HCT116 (cell line): ENCODE measurements around the gene COPS6. TPM values are rescaled to one million over a fixed set of nuclear protein-coding genes. Genes with fewer than 3 reads are reported as not detected.

Experiments used
- ATAC-seq: fragments of 200-7000 bp; cut with Tn5 transposase; 2 replicates; pipeline ENCODE4 v1.9.1; 2020; ENCODE audit warnings: mild to moderate bottlenecking, moderate library complexity
- BruUV-seq: library from RNA; stranded (reverse); fragments of 400-500 nt; replicated peaks from 2 replicates; lab custom pipeline; 2021; lab: Mats Ljungman, UMichigan
- CTCF ChIA-PET: fragments of 300-600 bp; sonication (Branson Sonifier 250); formaldehyde crosslinking; loops from one replicate; lab custom pipeline; 2021; ENCODE audit warnings: antibody characterized with exemption; lab: Charles Lee
- POLR2A ChIA-PET: fragments of 300-600, 350-600 bp; sonication (Branson Sonifier 250); formaldehyde crosslinking; loops from one replicate; lab custom pipeline; 2021; ENCODE audit warnings: antibody characterized with exemption; lab: Charles Lee
- RAD21 ChIA-PET, 2 experiments: fragments of 300-600 bp; sonication (Branson Sonifier 250); formaldehyde crosslinking; loops; one replicate each; lab custom pipeline; 2023; ENCODE audit warnings: low total read pairs in 2 of 2; ENCODE audit not compliant: uncharacterized antibody in 2 of 2, unreplicated experiment in 2 of 2, low non-redundant PET in 1 of 2; lab: Charles Lee
- DNase-seq: peaks from one replicate; pipeline ENCODE4 v3.0.0-alpha.2; 2010; ENCODE audit warnings: low read depth, low spot score
- H2AFZ ChIP-seq: fragments of 200-600 bp; shearing (Covaris generic), sonication (generic); 2 replicates; pipeline ENCODE4 v1.6.1; 2017; ENCODE audit warnings: low read depth, mixed run types, mixed read lengths, antibody characterized with exemption, low read length; ENCODE audit not compliant: poor library complexity, severe bottlenecking
- H3K27ac ChIP-seq: 2 replicates; pipeline ENCODE4 v1.5.1; 2012; ENCODE audit warnings: low read depth, low read length
- H3K27me3 ChIP-seq: fragments of 200-600 bp; sonication (generic); 2 replicates; pipeline ENCODE4 v1.6.1; 2016; ENCODE audit warnings: mixed run types, low read length, mixed read lengths; ENCODE audit not compliant: insufficient read depth
- H3K36me3 ChIP-seq, 2 experiments: fragments of 200-500 bp in 1 of 2; fragments of 200-600 bp in 1 of 2; sonication (Bioruptor generic) in 1 of 2; sonication (generic) in 1 of 2; 2 replicates each; pipeline versions ENCODE4 v1.5.1 to v1.6.1; 2014 to 2016; ENCODE audit warnings: low read length in 2 of 2, inconsistent platforms in 1 of 2, mixed read lengths in 1 of 2, mixed run types in 1 of 2; ENCODE audit not compliant: insufficient read depth in 2 of 2, control insufficient read depth in 1 of 2
- H3K4me1 ChIP-seq, 2 experiments: fragments of 200-600 bp in 1 of 2; sonication (generic) in 1 of 2; 2 replicates each; pipeline versions ENCODE4 v1.5.1 to v1.6.1; 2012 to 2017; ENCODE audit warnings: low read length in 2 of 2, inconsistent platforms in 1 of 2, mild to moderate bottlenecking in 1 of 2, mixed read lengths in 1 of 2, mixed run types in 1 of 2, moderate library complexity in 1 of 2; ENCODE audit not compliant: insufficient read depth in 2 of 2, control insufficient read depth in 1 of 2
- H3K4me2 ChIP-seq: fragments of 200-600 bp; sonication (generic); 2 replicates; pipeline ENCODE4 v1.6.1; 2017; ENCODE audit warnings: mixed run types, low read length, mixed read lengths
- H3K4me3 ChIP-seq, 2 experiments: fragments of 200-600 bp in 1 of 2; sonication (generic) in 1 of 2; replicated peaks in 1 of 2; 2 replicates each; pipeline ENCODE4 v1.5.1; 2011 to 2016; ENCODE audit warnings: low read length in 2 of 2, control low read depth in 1 of 2, low read depth in 1 of 2, mild to moderate bottlenecking in 1 of 2, mixed read lengths in 1 of 2, mixed run types in 1 of 2
- H3K79me2 ChIP-seq: fragments of 200-600 bp; sonication (generic); 2 replicates; pipeline ENCODE4 v1.6.1; 2017; ENCODE audit warnings: mild to moderate bottlenecking, mixed run types, low read length, moderate library complexity, mixed read lengths; ENCODE audit not compliant: insufficient read depth
- H3K9ac ChIP-seq: fragments of 200-600 bp; sonication (generic); 2 replicates; pipeline ENCODE4 v1.6.1; 2016; ENCODE audit warnings: low read length, mixed read lengths
- H3K9me2 ChIP-seq: fragments of 200-600 bp; sonication (generic), shearing (Covaris generic); 2 replicates; pipeline ENCODE4 v1.6.1; 2017; ENCODE audit warnings: mixed run types, mild to moderate bottlenecking, moderate library complexity; ENCODE audit not compliant: insufficient read depth
- H3K9me3 ChIP-seq, 2 experiments: fragments of 200-500 bp in 1 of 2; fragments of 200-600 bp in 1 of 2; sonication (Bioruptor generic) in 1 of 2; sonication (generic) in 1 of 2; 2 replicates each; pipeline ENCODE4 v1.6.1; 2014 to 2017; ENCODE audit warnings: low read length in 2 of 2, mixed read lengths in 2 of 2, inconsistent platforms in 1 of 2, low read depth in 1 of 2, mild to moderate bottlenecking in 1 of 2, mixed run types in 1 of 2, moderate library complexity in 1 of 2; ENCODE audit not compliant: control insufficient read depth in 1 of 2, insufficient read depth in 1 of 2
- H4K20me1 ChIP-seq: fragments of 200-600 bp; sonication (generic), shearing (Covaris generic); 2 replicates; pipeline ENCODE4 v1.6.1; 2017; ENCODE audit warnings: mixed run types, mild to moderate bottlenecking, moderate library complexity; ENCODE audit not compliant: insufficient read depth
- CEBPB ChIP-seq: IDR thresholded peaks from 2 replicates; pipeline ENCODE4 v1.6.1; 2012; ENCODE audit warnings: low read depth
- EZH2 ChIP-seq: fragments of 200-600 bp; sonication (generic); IDR thresholded peaks from 2 replicates; pipeline ENCODE4 v1.6.1; 2017; ENCODE audit warnings: antibody characterized with exemption, mixed run types
- EZH2phosphoT487 ChIP-seq: fragments of 200-600 bp; IDR thresholded peaks from 2 replicates; pipeline ENCODE4 v1.6.1; 2018; ENCODE audit warnings: antibody characterized with exemption, borderline replicate concordance
- FOSL1 ChIP-seq: IDR thresholded peaks from 2 replicates; pipeline ENCODE4 v1.6.1; 2012; ENCODE audit warnings: low read depth
- JUND ChIP-seq: IDR thresholded peaks from 2 replicates; pipeline ENCODE4 v1.6.1; 2012
- POLR2AphosphoS5 ChIP-seq: IDR thresholded peaks from 2 replicates; pipeline ENCODE4 v1.6.1; 2011; ENCODE audit warnings: mild to moderate bottlenecking, low read depth, low read length, moderate library complexity
- RAD21 ChIP-seq: IDR thresholded peaks from 2 replicates; pipeline ENCODE4 v1.6.1; 2012; ENCODE audit warnings: low read depth, mild to moderate bottlenecking
- SIN3A ChIP-seq: IDR thresholded peaks from 2 replicates; pipeline ENCODE4 v1.6.1; 2012; ENCODE audit warnings: low read depth
- SP1 ChIP-seq: IDR thresholded peaks from 2 replicates; pipeline ENCODE4 v1.6.1; 2012; ENCODE audit warnings: low read depth
- SRF ChIP-seq: IDR thresholded peaks from 2 replicates; pipeline ENCODE4 v1.6.1; 2012; ENCODE audit warnings: low read depth
- TCF7L2 ChIP-seq: IDR thresholded peaks from 2 replicates; pipeline ENCODE4 v1.7.0; 2011; ENCODE audit warnings: borderline replicate concordance, inconsistent platforms; ENCODE audit not compliant: insufficient read depth, insufficient read length; ENCODE audit errors: extremely low read depth
- ZFX ChIP-seq: fragments of 450-650 bp; IDR thresholded peaks from 2 replicates; pipeline ENCODE4 v1.6.1; 2017
- intact Hi-C: fragments of 100-400 bp; cut with micrococcal nuclease; formaldehyde crosslinking; loops from 2 replicates; pipeline ENCODE4 v1.10.0; 2022
- total RNA-seq: library from RNA; stranded (reverse); gene quantifications from one replicate; pipeline ENCODE4 v1.2.1, GENCODE V29; 2021; ENCODE audit not compliant: unreplicated experiment
- TF ChIP-seq, protein P1 (sequence below): IDR thresholded peaks from 2 replicates; pipeline ENCODE4 v1.6.1; 2012

COPS6 gene
- total RNA-seq, 1 experiment from 2014 or later, result 126 TPM

DNA sequence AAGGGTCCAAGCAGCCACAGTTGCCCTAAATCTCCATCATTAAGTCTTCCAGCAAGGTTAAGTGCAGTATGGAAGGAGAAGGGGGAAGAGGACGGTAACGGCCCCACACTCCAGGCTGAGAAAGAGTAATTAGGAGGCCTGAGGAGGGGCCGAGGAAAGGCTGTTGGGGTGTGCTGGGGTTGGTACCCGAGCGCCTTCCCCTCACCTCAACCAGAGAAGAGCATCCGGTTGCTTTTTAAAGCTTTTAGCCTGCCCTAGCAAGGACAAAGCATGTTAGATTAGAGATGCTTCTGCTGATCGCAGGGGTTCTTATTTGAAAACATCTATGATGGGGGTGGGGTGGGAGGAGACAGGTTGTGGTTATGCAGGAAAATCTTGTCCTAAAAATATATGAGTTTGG lies 48.2 kb upstream of the COPS6 start:
- DNase-seq (no peak), ATAC-seq (no peak)
- Histone ChIP-seq H3K9me2 (no peaks in the 10 kb centered on the region), H2AFZ (no peak overlapping the region), H3K36me3 (peaks cover 2 to 8% of the 10 kb centered on the region in 2 experiments; a peak in 3 of 4 replicates), H3K9me3 (no peaks in the 10 kb centered on the region), H3K4me3 (no peak overlapping the region), H3K4me1 (peaks cover 0 to 6% of the 10 kb centered on the region in 2 experiments; a peak in 2 of 4 replicates), H3K79me2 (no peaks in the 10 kb centered on the region), H3K27ac (no peak overlapping the region), H3K4me2 (no peak overlapping the region), H3K9ac (no peak overlapping the region), H4K20me1 (no peaks in the 10 kb centered on the region), H3K27me3 (no peaks in the 10 kb centered on the region)
- ChIA-PET POLR2A (no interaction called here), CTCF (no interaction called here), RAD21 (no interaction called here)
- TF ChIP-seq SP1, result no peak
- no peak for TF ChIP-seq FOSL1
- TF ChIP-seq TCF7L2, result no peak
- TF ChIP-seq POLR2AphosphoS5, result no peak
- no peak for TF ChIP-seq SIN3A
- TF ChIP-seq SRF, result no peak
- TF ChIP-seq, protein P1, sequence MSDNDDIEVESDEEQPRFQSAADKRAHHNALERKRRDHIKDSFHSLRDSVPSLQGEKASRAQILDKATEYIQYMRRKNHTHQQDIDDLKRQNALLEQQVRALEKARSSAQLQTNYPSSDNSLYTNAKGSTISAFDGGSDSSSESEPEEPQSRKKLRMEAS, result no peak
- no peak for TF ChIP-seq ZFX
- TF ChIP-seq RAD21, result no peak
- no peak for TF ChIP-seq EZH2phosphoT487
- no peak for TF ChIP-seq CEBPB
- TF ChIP-seq EZH2, result no peak
- no TSS peak for BruUV-seq
- intact Hi-C loops, result no loop called here

DNA sequence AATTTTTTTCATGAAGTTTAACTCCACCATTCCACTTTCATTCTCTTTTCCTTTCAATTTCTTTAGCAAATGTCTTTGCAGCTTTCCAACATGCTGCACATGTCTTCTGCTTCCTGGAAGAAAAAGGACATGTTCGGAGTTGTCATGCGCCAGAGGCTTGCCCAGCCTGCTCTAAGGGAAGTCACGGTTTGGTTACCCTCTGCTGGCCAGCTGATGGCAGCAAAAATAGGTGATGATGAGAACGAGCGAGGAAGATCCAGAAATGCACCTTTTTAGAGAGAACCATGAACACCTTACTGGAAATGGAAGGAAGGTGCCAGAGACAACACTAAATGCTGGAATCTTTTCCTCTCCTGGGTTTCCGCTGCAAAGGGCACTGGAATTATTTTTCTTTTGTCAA lies 44.1 kb upstream of the COPS6 start:
- Histone ChIP-seq H3K36me3 (no peaks in the 10 kb centered on the region), H3K9ac (no peak overlapping the region), H3K4me3 (no peak overlapping the region), H3K4me1 (peaks cover 3 to 16% of the 10 kb centered on the region in 2 experiments; a peak in 3 of 4 replicates), H2AFZ (no peak overlapping the region), H3K79me2 (no peaks in the 10 kb centered on the region; the same call in 1 of the 2 replicates), H3K4me2 (no peak overlapping the region), H4K20me1 (no peaks in the 10 kb centered on the region), H3K27ac (no peak overlapping the region), H3K9me2 (no peaks in the 10 kb centered on the region), H3K9me3 (no peaks in the 10 kb centered on the region), H3K27me3 (no peaks in the 10 kb centered on the region)
- DNase-seq, result no peak
- no peak for ATAC-seq
- intact Hi-C loops, result no loop called here
- TF ChIP-seq SRF, result no peak
- TF ChIP-seq JUND, result no peak
- ChIA-PET POLR2A (no interaction called here), CTCF (no interaction called here), RAD21 (no interaction called here)
- BruUV-seq, result no TSS peak
